Measurements from ENCODE around the gene ABCA7.

Gene ABCA7

GRCh38 chr19:995051-995827, 44.7 kb upstream of the ABCA7 start:
- TF ChIP-seq CTCF (IDR thresholded peaks at IDR 0.05; ENCODE audit: low read length), result no peak
- TF ChIP-seq EZH2phosphoT487 (IDR thresholded peaks at IDR 0.05; ENCODE audit: low read length), result no peak
- no peak for TF ChIP-seq EZH2 (optimal IDR thresholded peaks at IDR 0.05; ENCODE audit: low read depth, low read length)
- H3K4me1 ChIP-seq (ENCODE audit: low read length), result peaks cover 5% of the 10 kb centered on the region
- H4K20me1 ChIP-seq (ENCODE audit: insufficient read depth, low read length), result no peaks in the 10 kb centered on the region
- 0 out of 2 replicates have a peak, but pooled peaks cover 5% of the 10 kb centered on the region for H3K36me3 ChIP-seq (replicated peaks; ENCODE audit: insufficient read depth, low read length)
- H3K9me3 ChIP-seq (replicated peaks; ENCODE audit: insufficient read depth, low read length), result no peaks in the 10 kb centered on the region
- H3K4me2 ChIP-seq (ENCODE audit: low read depth, low read length), result no peak overlapping the region
- H3K9me2 ChIP-seq (replicated peaks; ENCODE audit: insufficient read depth, low read length), result no peaks in the 10 kb centered on the region
- H3F3A ChIP-seq (ENCODE audit: insufficient read depth, low read length), result peaks cover 7% of the 10 kb centered on the region; the same call in 1 of the 2 replicates
- no peak for DNase-seq
- no peak overlapping the region for H2AFZ ChIP-seq (ENCODE audit: low read length)
- H3K27ac ChIP-seq (ENCODE audit: low read length), result no peak overlapping the region
- H3K27me3 ChIP-seq (replicated peaks; ENCODE audit: insufficient read depth, low read length), result peaks cover 22% of the 10 kb centered on the region
- no peak overlapping the region for H3K4me3 ChIP-seq (ENCODE audit: low read length)
- no peaks in the 10 kb centered on the region for H3K79me2 ChIP-seq (ENCODE audit: low read length)
- H3K9ac ChIP-seq (ENCODE audit: low read length), result no peak overlapping the region

- H3K4me2 ChIP-seq (ENCODE audit: low read depth, low read length), result peak overlapping the region; percentile 78
Measured at GRCh38 chr19:996051-996838, 43.7 kb upstream of the ABCA7 start.

GRCh38 chr19:998064-998463, 41.8 kb upstream of the ABCA7 start:
- Histone ChIP-seq H3K4me2 (ENCODE audit: low read depth, low read length) (no peak overlapping the region), H3K4me3 (ENCODE audit: low read length) (no peak overlapping the region), H3K9ac (ENCODE audit: low read length) (no peak overlapping the region), H3K36me3 (replicated peaks; ENCODE audit: insufficient read depth, low read length) (no peaks in the 10 kb centered on the region), H3K79me2 (ENCODE audit: low read length) (no peaks in the 10 kb centered on the region), H4K20me1 (ENCODE audit: insufficient read depth, low read length) (no peaks in the 10 kb centered on the region), H2AFZ (ENCODE audit: low read length) (no peak overlapping the region), H3K9me3 (replicated peaks; ENCODE audit: insufficient read depth, low read length) (no peaks in the 10 kb centered on the region), H3K9me2 (replicated peaks; ENCODE audit: insufficient read depth, low read length) (no peaks in the 10 kb centered on the region), H3K27ac (ENCODE audit: low read length) (no peak overlapping the region), H3F3A (ENCODE audit: insufficient read depth, low read length) (peaks cover 7% of the 10 kb centered on the region; the same call in 1 of the 2 replicates), H3K4me1 (ENCODE audit: low read length) (peaks cover 5% of the 10 kb centered on the region), H3K27me3 (replicated peaks; ENCODE audit: insufficient read depth, low read length) (peaks cover 40% of the 10 kb centered on the region)
- no peak for TF ChIP-seq EZH2 (optimal IDR thresholded peaks at IDR 0.05; ENCODE audit: low read depth, low read length)
- no peak for TF ChIP-seq CTCF (IDR thresholded peaks at IDR 0.05; ENCODE audit: low read length)
- no peak for TF ChIP-seq EZH2phosphoT487 (IDR thresholded peaks at IDR 0.05; ENCODE audit: low read length)
- DNase-seq, result no peak

More at GRCh38 chr19:996051-996838, 43.7 kb upstream of the ABCA7 start:
- Histone ChIP-seq H3F3A (ENCODE audit: insufficient read depth, low read length) (peaks cover 7% of the 10 kb centered on the region; the same call in 1 of the 2 replicates), H3K27ac (ENCODE audit: low read length) (0 out of 2 replicates have a peak overlapping the region, but pooled peaks have one; percentile 12), H4K20me1 (ENCODE audit: insufficient read depth, low read length) (no peaks in the 10 kb centered on the region), H3K9ac (ENCODE audit: low read length) (no peak overlapping the region), H2AFZ (ENCODE audit: low read length) (no peak overlapping the region), H3K27me3 (replicated peaks; ENCODE audit: insufficient read depth, low read length) (peaks cover 29% of the 10 kb centered on the region), H3K4me3 (ENCODE audit: low read length) (peak overlapping the region; percentile 35; the same call in 1 of the 2 replicates), H3K79me2 (ENCODE audit: low read length) (no peaks in the 10 kb centered on the region), H3K9me3 (replicated peaks; ENCODE audit: insufficient read depth, low read length) (no peaks in the 10 kb centered on the region), H3K36me3 (replicated peaks; ENCODE audit: insufficient read depth, low read length) (no peaks in the 10 kb centered on the region), H3K4me1 (ENCODE audit: low read length) (peaks cover 5% of the 10 kb centered on the region), H3K9me2 (replicated peaks; ENCODE audit: insufficient read depth, low read length) (no peaks in the 10 kb centered on the region)
- TF ChIP-seq EZH2 (optimal IDR thresholded peaks at IDR 0.05; ENCODE audit: low read depth, low read length) (no peak), CTCF (IDR thresholded peaks at IDR 0.05; ENCODE audit: low read length) (no peak), EZH2phosphoT487 (IDR thresholded peaks at IDR 0.05; ENCODE audit: low read length) (no peak)
- DNase-seq, result peak; percentile 81
